HTR-8/SVneo (cell line): ENCODE measurements around the gene AEBP1.

Experiments used
- DNase-seq: peaks from one replicate; pipeline ENCODE4 v3.0.0; 2011; ENCODE audit warnings: low spot score, mixed read lengths; ENCODE audit not compliant: insufficient read length
- FAIRE-seq: peaks from 2 replicates; lab custom pipeline; 2011; peaks lifted over from hg19 to GRCh38; lab: Jason Lieb, UNC

Gene AEBP1

DNA sequence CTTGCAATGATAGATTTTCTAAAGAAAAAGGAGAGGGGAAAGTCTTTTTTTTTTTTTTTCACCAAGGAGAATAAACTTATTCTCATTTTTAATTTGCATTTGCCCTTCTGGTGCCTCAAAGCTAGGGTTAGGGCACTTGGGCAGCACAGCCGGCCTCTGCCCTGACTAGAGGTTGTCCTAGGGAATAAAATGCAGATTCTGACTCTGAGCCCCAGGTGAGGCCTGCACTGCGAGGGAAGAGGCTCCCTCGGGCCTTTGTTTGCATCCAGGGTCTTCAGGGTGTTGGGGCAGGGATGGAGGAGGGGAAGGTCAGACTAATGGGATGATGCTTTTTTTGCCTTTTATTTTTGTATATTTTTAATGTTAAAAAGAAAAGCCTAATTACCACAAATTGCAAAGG, 29.1 kb downstream of the AEBP1 start:
- FAIRE-seq (no peak), DNase-seq (no peak)

DNA sequence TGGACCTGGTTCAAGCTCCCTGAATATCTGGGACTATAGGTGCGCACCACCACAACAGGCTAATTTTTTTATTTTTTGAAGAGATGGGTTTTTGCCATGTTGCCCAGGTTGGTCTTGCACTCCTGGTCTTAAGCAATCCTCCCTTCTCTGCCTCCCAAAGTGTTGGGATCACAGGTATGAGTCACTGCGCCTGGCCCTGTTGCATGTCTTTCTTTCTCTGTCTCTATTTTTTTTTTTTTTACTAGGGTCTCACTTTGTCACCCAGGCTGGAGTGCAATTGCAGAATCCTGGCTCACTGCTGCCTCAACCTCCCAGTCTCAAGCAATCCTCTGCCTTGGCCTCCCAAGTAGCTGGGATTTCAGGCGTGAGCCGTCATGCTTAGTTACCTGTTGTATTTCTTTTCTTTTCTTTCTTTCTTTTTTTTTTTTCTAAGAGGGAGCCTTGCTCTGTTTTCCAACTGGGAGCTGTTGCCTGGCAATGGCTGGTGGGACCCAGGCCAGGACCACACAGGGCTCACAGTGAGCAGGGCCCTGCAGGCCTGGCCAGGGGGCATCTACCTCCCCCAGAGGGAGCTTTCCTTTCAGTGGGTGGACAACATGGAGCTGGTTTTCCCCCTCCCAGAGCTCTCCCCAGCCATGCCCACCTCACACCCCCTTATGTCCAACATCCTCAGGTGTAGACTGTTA, 30.9 kb downstream of the AEBP1 start:
- no peak for FAIRE-seq
- DNase-seq = no peak

DNA sequence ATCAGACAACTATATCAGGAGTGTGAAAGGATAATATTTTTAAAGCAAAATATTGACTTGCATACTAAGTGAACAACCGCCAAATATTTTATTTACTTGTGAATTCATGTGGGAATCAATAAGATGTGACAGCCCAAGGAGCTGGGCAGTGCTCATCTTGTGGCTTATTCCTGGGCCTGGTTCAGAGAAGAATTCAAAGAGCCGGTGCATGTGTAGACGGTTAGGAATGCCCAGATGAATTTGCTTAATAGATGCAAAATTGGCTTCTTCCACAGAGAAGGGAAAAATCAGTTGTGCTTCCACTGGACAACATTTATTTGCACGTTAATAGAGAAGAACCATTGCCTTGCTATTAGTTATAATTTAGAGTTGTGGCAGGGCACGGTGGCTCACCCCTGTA, 32.6 kb downstream of the AEBP1 start:
- no peak for DNase-seq

DNA sequence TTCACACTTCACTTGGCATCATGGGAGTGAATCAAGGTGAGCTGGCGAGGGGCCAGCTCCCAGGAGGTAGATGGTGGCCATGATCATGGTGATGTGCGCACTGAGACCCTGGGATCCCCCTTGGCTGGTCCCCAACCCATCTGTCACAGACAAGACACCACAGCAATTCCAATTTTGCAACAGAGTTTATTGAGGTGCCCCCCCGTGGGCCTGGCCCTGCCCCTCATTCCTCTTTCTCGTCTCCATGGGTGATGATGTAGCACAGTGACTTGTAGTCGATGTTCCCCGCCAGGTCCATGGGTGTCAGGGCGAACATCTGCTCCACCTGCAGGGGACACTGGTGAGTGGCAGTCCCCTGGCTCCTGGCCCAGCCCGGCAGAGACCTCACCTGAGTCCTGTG, 34.6 kb downstream of the AEBP1 start:
- FAIRE-seq = peak; percentile 44
- DNase-seq = no peak

More for the DNA sequence above, 32.6 kb downstream of the AEBP1 start:
- FAIRE-seq = no peak

DNA sequence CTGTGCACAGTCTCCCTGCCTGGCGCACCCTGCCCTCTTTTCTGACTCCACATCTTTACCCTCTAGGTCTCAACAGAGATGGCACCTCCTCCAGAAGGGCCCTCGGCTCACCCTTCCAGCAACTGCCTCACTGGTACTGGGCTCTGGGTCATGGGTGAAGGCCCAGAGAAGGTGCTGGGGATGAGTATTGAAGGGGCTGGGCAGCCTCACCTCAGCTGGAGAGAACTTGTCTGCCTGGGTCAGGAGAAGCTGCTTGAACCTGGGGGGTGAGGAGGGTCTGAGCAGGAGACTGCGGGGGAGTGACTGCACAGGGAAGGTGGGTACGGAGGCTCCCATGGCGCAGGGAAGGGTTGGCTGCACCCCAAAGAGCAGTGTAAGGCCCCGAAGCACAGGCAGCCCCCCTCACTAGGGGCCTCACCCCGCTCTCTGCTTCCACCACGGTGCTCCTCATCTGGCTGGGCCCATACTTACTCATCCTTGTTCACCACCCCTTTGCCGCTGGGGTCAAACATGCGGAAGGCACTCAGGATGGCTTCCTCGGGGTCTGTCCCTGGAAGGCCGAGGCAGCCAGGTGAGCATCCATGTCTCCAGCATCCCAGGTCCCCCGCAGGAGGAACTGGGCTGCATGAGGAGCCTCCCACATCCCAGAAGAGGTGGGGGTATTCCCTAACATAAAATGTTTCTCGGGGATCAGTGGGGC, 35.3 kb downstream of the AEBP1 start:
- FAIRE-seq = no peak
- DNase-seq = no peak

DNA sequence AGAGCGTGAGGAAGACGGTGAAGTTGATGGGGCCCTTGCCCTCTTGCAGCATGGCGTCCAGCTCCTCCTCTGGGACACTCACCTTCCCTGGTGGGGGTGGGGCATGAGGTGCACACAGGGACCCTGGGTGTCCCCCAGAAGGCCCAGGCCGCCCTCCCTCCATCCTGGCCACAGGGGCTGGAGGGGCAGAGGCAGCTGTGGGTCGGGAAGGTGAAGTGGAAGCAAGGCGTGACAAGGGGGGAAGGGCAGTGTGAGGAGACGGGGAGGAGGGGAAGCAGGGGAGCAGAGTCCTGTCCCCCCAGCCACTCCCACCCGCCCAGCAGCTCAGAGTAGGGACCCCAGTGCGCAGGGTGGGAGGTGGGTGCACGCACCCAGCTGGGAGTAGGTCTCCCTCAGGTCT, 36.2 kb downstream of the AEBP1 start:
- DNase-seq (no peak), FAIRE-seq (no peak)

DNA sequence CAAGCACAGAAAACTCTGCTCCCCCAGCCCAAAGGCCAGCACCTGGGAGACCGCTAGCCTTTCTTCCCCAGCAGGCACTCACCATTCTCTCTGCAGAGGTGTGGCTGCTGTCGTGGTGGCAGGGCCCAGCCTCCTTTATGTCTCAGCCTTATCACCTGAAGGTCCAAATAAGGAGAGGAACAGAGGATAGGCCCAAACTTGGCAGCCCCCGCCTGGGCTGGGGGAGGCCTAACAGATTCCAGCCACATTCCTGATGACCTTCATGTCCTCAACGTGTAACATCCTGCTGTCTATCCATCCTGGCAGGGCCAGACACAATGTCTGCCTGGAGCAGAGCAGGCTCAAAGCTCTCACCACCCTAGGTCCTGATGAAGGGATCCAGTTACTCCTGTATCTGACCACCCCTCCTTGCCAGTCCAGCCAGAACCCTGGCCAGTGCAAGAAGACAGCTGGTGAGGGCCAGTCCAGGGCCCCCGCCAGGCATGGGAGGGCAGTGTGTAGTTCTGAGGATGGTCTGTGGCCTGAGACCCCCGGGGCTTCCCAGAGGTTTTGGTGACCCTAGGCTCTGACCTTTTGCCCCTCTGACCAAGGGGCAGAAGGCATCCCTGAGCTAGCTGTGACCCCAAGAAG, 37.2 kb downstream of the AEBP1 start, which contains the start of gene MYL7:
MYL7 (minus strand) TSS at position 112 of the 630 bp plus-strand sequence; CDS start at position 85, 27 bp downstream.
- no peak for FAIRE-seq
- no peak for DNase-seq

DNA sequence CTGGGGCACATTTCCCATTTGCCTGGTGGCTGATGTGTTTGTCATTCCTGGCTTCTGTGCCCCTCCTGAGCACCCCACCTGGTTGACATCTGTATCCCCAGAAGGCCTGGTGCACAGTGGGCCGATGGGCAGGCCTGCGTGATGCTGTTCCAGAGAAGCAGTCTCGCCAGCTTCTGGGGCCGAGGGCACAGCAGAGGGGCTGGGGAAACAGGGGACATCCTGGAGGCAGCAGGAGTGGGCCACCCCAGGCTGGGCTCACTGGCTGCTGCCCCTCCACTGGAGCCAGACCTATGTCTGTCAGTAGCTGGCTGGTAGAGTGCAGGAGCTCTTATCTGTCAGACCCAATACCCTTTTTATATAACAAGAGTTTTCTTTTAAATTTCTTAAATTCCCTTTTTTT, 37.9 kb downstream of the AEBP1 start:
- DNase-seq = no peak

DNA sequence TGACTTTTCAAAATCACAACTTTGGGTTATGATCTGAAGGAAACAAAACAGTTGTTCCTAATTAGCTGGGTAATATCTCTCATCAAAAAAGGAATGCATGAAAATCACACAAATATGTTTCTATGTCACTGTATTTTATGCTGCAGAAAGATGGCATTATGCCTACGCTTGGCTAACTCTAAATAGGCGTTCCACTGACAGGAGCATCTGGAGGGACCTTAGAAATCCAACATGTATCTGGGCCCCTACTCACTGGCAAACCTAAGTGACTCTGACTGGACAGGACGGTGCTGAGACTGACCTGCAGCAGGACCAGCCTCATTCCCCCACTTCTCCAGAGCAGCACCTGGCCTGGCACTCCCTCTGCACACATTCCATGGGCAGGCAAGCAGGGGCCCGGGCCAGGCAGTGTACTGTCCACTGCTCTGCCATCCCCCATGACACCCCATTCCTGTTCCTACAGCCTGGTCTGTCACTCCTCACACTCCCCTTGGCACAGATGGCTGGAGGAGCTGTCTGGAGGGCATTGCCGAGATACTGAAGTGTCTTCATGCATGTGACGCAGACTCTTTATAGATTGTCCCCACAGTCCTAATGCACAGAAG, 39.6 kb downstream of the AEBP1 start:
- DNase-seq (no peak), FAIRE-seq (no peak)

More for the DNA sequence above, 37.9 kb downstream of the AEBP1 start:
- no peak for FAIRE-seq

DNA sequence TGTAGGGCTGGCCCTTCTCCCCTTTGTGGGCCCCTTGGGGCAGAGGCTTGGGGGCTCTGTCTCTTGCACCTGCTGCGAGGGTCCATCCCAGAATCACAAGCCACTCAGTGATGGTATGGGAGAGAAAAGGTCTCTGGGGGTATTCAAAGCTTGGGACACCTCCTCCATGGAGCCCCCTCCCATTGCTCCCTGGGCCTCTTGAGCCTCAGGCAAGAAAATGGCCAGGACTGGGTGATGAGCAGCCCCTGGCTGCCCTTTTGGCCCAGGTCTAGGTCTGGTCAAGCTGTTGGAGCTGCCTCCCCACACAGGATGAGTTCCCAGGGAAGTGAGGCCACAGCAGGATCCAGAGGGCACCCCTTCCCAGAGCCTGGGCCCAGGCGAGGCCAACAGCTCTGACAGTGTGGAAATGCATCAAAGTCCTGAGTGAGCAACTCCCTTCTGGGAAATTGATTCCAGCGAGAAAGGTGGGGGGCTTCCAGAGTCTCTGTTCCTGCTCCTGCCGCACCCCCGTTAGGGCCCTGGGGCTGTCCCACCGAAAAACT, 40.4 kb downstream of the AEBP1 start:
- DNase-seq = no peak
- no peak for FAIRE-seq

DNA sequence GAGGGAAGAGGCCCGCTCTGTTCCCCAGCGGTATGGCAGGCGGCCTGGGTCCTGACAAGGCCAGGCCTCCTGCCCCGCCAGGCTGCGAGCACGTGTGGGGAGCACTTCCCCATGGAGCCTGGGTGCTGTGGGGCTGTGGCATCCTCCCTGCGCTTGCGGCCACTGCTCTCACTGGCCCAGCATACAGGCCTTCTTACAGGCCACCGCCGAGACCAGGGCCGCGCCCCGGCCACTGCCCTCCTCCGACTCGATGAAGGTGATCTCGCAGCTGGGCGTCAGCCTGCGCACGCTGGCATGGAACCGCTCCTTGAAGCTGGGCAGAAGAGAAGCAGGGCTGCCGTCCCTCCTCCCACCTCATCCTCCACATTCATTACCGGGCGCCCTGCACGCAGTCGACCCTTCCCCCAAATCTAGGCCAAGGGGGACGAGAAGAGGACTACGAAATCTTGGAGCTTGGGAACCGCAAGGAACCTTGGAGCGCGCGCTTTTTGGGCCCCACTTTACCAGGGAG, 40.9 kb downstream of the AEBP1 start:
- DNase-seq = no peak
- FAIRE-seq = no peak

DNA sequence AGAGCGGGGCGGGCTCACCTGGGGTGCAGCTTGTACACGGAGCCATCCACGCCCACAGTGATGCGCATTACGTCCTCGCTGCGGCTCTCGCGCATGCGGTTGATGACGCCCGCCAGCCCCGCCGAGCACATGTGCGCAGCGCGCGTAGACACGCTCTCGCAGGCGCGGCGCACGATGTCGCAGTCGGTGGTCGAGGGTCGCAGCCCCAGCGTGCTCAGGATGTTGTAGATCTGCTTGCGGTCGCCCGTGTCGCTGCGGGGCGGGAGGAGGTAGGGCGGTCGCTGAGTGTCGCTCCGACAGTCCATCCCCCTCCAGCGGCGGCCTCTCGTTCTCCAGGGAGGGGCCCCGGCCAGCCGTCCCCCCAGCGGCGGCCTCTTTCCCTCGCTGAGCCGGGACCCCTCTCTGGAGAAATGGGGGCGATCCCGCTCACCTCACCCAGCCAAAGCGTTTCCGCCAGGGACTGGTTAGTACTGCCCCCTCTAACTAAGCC, 41.4 kb downstream of the AEBP1 start:
- FAIRE-seq (no peak), DNase-seq (no peak)

DNA sequence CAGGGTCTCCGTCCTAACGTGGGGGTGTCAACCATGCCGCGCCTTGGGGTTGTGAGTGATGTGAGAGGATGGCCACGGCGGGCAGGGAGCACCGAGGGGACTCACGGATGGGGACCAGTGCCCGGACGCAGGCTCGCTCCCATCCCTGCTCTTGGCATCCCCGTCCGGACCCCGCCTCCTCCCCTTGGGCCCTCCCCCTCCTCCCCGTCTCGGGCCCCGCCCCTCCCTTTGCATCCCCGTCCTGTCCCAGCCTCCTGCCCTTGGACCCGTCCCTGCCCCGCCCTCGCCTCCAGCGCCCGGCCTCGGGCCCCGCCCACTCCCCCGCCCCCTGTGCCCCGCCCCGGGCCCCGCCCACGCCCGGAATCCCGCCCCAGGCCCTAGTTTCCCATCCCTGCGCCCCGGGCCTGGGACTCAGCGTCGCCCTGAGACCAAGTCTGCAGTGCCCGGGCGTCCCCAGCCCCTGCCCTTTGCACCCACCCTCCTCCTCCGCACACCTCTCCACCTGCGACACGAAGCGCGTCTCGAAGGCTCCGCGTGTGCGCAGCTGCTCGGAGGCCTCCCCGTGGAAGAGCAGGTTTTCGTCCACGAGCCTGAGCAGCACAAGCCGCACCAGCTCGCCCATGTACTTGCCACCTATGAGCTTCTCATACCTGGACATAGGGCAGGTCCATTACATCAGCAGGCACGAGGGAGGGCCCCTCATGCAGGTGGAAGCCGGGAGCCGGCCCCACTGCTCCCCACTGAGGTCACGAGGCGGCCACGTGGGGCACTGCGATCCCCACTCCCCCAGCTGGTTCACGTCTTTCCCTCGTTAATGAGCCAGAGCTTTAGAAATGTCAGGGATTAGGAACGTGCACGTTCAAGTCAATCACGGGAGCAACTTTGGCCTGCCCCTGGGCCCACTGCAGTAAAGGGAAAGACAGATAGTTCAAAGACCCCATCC, 42.1 kb downstream of the AEBP1 start:
- FAIRE-seq (peak; percentile 68), DNase-seq (peak; percentile 53)

DNA sequence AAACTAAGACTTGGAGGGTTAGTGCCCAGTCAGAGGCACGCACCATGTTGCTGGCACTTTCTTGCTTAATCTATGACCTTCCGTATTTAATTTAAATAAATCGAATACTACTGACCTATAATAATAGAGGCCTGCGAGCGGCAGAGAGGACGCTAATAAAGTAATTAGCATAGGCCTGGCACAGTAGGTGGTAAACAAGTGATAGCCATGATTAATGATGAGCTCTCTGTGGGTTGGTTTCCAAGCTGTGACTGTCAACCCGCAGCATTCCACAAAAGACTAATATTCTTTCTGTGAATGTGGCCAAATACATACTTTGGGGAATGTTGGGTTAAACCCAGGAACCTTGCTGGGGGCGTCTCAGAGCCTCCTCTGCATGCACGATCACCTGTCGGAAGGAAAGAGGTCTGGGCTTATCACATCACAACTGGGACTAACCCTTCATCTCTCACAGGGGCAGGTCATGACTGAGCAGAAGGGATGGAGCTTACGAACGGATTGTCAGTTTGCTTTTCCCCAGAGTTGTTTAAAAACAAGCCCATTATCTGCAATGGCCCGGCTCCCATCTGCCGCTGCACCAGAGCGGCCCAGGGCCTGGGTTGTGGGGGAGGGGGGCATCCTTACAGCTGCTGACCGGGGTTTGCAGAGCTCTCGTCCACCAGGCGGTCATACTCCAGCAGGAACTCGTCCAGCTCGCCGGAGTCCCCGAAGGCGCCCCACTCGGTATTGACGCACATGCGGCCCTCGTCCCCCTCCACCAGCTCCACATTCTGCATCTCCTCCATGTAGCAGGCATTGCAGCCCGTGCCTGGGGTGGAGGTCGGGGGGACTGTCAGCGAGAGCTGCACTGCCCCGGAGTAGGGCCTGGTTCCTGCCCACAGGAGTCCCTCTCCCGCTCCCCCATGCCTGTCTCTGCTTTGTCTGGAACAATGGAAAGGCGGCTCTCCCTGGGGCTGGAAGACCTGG, 43.2 kb downstream of the AEBP1 start:
- no peak for FAIRE-seq

DNA sequence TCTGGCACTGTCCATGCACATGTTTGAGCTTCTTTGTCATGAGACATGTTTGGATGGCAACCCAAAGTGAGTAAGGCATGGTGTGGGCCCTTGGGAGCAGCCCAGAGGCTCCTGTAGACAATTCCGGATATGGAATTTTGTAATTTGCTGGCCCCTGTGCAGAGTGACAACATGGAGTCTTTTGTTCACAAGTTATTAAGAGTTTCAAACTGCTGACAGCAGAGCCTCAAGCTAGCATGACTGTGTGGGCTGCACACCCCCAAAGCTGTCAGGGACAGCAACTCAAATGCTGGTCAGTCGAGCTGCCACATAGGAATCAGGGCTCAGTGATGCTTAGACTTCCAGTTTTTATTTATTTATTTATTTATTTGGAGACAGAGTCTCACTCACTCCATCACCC, 44.0 kb downstream of the AEBP1 start:
- DNase-seq (no peak), FAIRE-seq (no peak)

More for the DNA sequence above, 43.2 kb downstream of the AEBP1 start:
- no peak for DNase-seq

DNA sequence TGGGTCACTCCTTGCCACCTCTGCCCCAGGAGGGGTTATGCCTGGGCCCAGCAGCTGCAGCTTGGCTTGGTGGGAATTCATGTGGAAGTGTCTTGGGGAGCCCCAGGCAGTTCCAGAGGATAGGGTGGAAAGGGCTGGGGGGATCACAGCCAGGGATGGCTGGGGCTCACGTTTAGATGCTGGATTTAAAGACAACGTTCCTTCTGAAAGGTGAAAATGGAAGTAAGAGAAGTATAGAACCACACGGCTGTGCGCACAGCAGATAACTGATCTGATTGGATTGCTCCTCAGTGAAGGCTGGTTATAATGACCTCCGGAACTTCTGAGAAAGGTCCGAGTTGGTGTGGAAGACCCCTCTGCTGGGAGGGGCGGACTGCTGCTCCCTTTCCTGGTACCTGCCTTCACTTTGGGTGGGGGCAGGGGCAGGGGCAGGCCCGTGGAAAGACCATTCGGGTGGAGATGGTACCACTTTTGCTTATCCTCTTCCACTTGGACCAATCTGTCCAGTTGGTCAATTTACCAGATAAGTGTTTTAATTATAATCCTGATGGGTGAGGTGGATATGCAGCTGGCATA, 44.9 kb downstream of the AEBP1 start:
- DNase-seq = no peak
- no peak for FAIRE-seq

DNA sequence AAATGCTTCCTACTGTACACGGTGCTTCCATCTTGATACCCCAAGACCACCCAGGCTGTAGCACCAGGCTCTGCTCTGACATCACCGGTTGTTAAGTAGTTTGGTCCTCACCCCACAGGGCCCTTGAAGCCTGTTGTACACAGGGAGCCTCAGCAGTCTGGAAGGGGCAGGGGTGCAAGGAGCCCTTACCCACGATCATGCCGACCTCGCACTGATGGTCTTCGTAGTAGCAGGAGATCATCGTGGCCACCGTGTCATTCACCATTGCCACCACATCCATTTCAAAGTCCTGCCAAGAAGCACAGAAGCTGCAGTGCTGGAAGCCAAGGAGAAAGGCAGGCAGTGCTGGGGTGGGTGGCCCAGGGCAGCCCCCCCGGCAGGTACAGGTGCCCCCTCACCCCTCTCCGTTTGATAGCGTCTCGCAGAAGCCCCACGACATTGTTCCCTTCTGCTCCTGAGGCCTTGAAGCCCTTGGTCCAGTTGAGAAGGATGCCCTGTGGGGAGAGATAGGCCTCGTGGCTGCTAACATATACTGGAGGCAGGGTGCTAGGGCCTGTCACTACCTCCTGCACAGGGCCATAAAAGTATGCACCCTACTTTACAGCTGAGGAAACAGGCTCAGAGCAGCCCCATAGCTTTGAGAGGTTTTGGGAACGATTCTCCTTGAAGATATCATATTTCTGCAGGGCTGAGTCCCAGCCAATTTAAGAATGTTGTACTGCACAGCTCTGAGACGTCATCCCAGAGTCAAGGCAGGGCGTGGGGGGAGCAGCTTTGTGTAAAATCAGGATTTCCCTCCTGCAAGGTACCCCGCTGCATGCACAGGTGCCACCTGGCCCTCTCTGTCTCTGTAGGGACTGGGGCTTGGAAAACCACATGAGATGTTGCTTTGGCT, 45.7 kb downstream of the AEBP1 start:
- FAIRE-seq (peak; percentile 52), DNase-seq (no peak)
